Fibroblast of pulmonary artery (primary cell): ENCODE results near the gene UVRAG.
"Not testable (repeated sequence)": the region's sequence is repeated elsewhere in the genome, so short reads cannot be mapped to it uniquely, and the experiment has no call there.

Source experiments
- DNase-seq: peaks from one replicate; pipeline ENCODE4 v3.0.0-alpha.2; 2010; ENCODE audit warnings: low read depth
- H3K4me3 ChIP-seq: replicated peaks from 2 replicates; pipeline ENCODE4 v1.5.1; 2011; ENCODE audit warnings: low read depth, mild to moderate bottlenecking, control low read depth, low read length, moderate library complexity
- CTCF ChIP-seq: IDR thresholded peaks from 2 replicates; pipeline ENCODE4 v1.5.1; 2011; ENCODE audit warnings: mild to moderate bottlenecking, control low read depth, low read length, inconsistent platforms; ENCODE audit errors: missing control alignments

The UVRAG gene

GRCh38 chr11:76049511-76049910 lies 234.5 kb downstream of the UVRAG start:
- no peak for TF ChIP-seq CTCF
- H3K4me3 ChIP-seq = no peak overlapping the region
- DNase-seq = no peak

GRCh38 chr11:76051937-76052336 lies 236.9 kb downstream of the UVRAG start:
- no peak for DNase-seq

GRCh38 chr11:76054330-76054729 lies 239.3 kb downstream of the UVRAG start:
- H3K4me3 ChIP-seq = no peak overlapping the region
- no peak for TF ChIP-seq CTCF
- no peak for DNase-seq

More at GRCh38 chr11:76051937-76052336, 236.9 kb downstream of the UVRAG start:
- H3K4me3 ChIP-seq = no peak overlapping the region
- TF ChIP-seq CTCF = no peak

GRCh38 chr11:76056876-76057275 lies 241.9 kb downstream of the UVRAG start:
- no peak for DNase-seq
- TF ChIP-seq CTCF = no peak
- H3K4me3 ChIP-seq = no peak overlapping the region

- not testable (repeated sequence) for DNase-seq, H3K4me3 ChIP-seq
These were observed 245.5 kb downstream of the UVRAG start for GRCh38 chr11:76060475-76061036.

GRCh38 chr11:76062733-76063132 lies 247.7 kb downstream of the UVRAG start:
- H3K4me3 ChIP-seq = no peak overlapping the region
- DNase-seq = no peak
- no peak for TF ChIP-seq CTCF

- no peak for DNase-seq
- no peak overlapping the region for H3K4me3 ChIP-seq
- no peak for TF ChIP-seq CTCF
These were observed 249.2 kb downstream of the UVRAG start for GRCh38 chr11:76064192-76064591.

GRCh38 chr11:76067099-76067498 lies 252.1 kb downstream of the UVRAG start:
- DNase-seq = peak; percentile 31
- TF ChIP-seq CTCF = no peak
- H3K4me3 ChIP-seq = no peak overlapping the region
